ENCODE data around the gene SPRR1A.

GRCh38 chr1:152946651-152947256, 37.1 kb upstream of the SPRR1A start, which contains the start of gene SPRR5:
- no peak for TF ChIP-seq CTCF (IDR thresholded peaks at IDR 0.05)
- TF ChIP-seq POLR2A (IDR thresholded peaks at IDR 0.05; ENCODE audit: low read depth) = no peak
- no peak for TF ChIP-seq POLR2AphosphoS5 (IDR thresholded peaks at IDR 0.05)

Measured in esophagus muscularis mucosa (tissue), 3 donors.